GM18907 (cell line): ENCODE measurements around the gene PGM1.

Experiments
- ATAC-seq: cut with Tn5 transposase; IDR thresholded peaks from one replicate; pipeline ENCODE4 v1.9.1; 2021; ENCODE audit warnings: mild to moderate bottlenecking, moderate library complexity; ENCODE audit not compliant: unreplicated experiment

PGM1 gene

DNA sequence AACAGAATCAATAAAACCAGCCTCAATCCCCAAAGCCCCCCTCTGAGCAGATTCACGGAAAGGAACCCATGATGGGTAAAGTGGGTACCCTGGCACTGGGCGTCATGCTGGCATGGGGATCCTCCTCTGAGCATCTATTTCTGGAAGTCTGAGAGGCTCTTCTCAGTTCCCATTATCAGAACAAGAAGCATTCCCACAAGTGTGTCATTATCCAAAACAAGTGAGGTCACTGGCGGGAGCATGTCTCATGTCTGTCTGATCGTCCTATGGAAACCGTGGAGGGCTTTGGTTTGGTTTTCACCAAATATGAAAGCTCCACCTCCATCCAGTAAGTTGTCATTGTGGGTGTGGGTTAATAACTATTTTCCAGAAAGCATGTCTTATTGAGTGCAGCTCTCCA lies 70.7 kb downstream of the PGM1 start:
- ATAC-seq: no peak

DNA sequence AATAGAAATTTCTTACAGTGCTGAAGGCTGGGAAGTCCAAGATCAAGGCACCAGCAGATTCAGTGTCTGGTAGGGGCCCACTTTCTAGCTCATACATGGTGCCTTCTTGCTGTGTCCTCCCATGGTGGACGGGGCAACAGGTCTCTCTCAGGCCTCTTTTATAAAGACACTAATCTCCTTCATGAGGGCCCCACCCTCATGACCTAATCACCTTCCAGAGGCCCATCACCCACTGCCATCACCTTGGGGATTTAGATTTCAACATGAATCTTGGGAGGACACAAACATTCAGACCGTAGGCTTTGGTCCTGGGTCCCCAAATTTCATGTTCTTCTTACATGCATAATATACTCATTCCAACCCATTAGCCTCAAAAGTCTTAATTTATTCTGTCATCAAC lies 71.5 kb downstream of the PGM1 start:
- ATAC-seq: no peak

DNA sequence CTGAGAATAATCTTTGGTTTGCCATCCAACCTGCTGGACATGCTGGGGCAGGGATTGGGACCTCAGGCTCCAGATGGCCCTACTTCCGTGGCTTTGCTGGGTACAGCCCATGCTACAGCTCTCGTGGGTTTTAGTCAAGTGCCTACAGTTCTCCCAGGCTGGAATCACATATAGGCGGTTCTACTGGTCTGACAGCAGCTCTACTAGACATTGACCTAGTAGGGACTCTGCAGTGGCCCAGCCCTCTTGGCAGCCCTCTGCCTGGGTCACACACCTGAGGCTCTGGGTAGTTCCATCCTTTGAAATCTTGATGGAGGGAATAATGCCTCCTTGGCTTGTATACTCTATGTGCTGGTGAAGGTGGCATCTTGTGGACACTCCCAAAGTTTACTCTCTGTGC lies 72.2 kb downstream of the PGM1 start:
- ATAC-seq: no peak

DNA sequence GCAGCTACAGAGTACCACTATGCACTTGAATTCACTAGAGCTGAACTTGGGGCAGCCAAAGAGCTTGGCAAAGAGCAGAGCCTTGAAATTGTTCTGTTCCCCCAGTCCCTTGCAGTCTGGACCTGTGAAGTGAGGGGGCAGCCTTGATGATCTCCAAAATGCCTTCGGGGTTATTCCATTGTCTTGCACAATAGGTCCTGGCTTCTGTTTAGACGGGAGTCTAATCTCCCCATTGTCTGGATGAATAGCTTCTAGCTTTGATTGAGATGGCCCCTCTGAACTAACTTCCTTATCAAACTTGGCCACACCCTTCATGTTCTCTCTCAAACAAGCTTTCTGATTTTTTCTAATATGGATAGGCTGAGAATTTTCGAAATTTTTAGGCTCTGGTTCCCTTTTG lies 72.6 kb downstream of the PGM1 start:
- ATAC-seq: no peak

DNA sequence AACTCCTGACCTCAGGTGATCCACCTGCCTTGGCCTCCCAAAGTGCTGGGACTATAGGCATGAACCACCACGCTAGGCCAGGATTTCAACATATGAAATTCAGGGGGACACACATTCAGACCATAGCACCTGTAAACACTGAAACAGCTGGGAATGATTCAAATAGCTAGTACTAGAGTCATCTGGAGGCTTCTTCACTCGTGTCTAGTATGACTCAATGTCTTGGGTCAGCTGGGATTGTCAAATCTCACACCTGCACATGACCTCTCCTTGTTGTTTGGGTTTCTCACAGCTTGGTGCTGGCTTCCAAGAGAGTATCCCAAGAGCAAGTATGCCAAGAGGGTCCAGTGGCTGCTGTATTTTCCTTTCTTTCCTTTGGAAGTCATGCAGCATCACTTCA lies 75.1 kb downstream of the PGM1 start:
- ATAC-seq: no peak

DNA sequence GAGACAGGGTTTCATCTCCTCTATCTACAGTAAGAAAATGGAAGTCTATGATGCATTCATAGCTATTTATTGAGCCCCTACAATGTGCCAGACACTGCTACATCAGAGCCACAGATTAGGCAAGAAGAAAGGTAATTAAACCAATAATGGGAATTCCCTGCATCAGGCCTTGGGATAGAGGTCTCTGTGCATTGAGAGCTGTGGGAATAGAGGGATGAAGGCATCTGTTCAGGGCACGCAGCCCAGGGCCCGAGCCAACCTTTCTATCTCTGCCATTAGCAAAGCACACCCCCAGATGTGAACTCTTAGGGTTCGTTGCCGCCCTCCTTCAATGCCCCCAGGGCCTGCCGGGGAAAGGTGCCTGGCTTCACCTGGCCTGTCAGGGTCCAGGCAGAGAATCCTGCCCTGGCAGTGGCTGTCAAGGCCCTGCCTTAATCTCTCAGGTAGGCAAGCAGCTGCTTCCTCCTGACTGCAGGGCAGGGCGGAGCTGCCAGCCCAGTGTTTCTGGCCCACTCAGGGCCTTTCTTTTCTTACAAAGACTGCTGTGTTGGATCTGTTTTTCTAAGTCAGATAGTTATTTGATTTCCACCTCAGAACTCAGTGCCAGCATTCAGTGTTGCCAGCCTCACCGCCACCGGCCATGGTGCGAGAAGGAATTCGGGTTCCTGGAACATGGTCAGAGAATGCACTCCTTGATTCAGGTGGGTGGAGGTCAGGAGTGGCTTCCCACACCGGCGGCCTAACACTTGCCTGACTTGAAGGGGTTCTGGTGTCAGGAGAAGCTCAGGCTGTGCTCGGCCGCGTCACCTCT lies 76.1 kb downstream of the PGM1 start:
- no peak for ATAC-seq

DNA sequence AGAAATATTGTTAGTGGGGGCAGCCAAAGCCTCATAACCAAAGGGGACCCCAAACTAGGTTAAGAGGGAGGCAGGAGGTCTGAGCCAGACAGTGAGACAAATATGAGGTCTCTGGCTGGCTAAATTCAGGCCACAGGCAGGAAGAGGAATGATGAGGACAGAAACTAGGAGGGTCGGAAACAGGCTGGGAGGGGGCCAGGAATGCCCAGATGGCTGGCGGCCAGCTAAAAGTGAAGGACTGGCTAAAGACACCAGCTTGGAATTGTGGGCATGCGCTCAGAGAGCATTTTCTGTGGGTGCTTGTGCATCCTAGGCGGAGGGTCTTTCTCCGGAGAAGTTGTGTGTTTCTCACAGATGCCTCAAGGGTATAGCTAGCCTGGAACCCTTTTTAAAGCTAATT lies 77.0 kb downstream of the PGM1 start:
- no peak for ATAC-seq

DNA sequence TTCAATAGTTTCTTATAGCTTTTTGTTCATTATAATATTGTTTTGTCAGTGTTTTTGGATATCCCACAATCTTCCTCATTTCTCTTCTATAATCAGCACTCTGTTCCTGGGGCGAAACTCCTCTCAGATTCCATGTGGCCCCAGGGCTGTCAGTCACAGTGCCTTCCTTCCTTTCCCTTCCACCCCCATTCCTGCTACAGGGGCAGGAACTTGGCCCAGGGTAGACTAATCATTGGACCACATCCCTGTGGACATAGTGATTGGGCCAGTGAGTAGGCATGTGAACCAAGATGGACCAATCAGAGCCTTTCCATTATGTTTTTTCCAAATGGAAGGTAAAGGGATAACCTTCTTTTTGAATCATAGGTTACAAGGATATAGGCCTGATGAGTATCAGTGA lies 78.3 kb downstream of the PGM1 start:
- no peak for ATAC-seq

DNA sequence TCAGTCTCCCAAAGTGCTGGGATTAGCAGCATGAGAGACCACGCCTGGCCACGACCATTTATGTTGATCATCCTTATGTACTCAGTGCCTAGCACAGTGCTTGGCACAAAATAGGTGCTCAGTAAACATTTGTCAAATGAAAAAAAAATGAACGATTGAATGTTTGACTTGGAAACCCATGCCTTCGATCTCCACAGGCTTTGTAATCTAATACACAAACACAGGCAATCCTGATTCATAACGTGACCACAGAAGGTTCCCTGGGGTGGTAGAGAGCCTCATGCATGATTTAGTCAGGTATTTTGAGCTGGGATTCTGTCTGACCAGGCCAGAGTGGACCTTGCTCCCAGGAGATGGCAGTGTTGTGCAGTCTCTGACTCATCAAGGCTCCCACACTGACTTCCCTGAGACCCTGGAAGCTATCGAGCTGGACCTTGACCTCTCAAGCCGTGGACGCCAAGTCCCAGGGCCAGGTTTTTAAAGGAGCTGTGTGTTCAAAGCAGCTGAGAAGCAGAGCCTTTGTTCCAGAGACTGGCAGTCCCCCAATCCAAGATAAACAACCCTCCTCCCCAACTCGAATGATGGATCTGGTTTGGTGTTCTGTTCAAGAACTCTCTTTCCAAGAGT lies 81.1 kb downstream of the PGM1 start:
- ATAC-seq: peak; percentile 79

DNA sequence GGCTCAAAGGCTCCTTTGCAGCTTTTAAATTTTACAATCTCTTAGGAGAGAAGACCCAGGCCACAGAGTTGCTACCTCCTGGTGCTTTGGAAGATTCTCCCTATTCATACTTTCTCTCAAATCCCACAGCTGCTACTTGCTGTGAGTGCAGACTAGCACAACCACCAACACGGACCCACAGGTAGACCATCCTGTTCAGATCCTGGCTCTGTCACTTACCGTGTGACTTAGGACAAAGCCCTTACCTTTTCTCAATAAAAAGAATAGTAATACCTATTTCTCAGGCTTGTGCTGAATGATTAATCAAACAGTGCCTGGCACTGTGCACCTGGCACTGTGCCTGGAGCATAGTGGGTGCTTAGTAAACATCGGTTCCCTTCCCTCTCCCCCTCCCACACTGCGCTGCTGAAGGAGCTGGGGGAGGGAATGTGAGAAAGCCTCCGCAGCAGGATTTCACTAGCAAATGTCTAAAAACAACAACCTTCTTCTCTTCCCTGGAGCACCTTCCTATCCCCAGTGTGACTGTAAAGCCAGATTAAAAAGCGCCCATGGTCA lies 81.7 kb downstream of the PGM1 start:
- no peak for ATAC-seq

DNA sequence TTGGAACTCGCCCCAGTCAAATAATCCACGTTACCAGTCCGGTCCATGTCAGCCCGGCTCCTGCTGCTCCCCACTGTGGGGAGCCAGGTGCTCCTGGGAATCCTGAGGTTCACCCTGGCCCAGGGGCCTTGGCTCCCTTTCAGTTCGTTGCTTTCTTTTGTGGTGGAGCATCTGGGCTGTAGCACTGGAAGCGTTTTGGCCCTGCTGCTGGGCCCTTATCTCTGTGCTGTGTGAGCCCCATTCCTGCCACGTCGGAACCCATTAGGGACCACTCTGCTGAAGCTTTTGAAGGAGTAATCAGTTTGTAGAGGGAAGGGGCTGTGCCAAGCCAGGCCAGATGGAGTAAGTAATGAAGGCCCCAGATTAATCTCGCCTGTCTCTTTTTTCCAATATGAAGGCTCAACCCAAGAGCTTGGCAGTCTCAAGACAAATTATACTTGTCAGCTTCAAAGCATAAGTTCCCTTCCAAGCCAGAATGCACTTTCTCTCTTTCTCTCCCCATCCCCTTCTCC lies 82.3 kb downstream of the PGM1 start:
- no peak for ATAC-seq

DNA sequence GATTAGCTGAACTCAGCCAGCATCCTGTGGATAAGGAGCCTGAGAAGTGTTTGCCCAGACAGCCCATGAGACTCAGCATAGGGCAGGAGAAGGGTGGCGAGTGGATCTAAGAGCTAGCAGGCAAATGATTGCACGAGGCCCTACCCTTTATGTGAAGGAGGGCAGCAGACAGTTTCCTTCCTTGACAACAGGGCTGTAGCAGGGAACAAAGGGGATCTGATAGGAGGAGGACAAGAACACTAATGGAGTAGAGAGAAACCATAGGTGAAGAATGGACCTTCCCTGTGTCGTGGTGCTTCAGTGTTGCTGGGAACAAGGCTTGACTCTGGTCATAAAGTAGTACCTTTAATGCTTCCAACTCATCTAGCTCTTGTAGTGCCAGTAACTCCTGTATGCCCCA lies 84.3 kb downstream of the PGM1 start:
- ATAC-seq: no peak

DNA sequence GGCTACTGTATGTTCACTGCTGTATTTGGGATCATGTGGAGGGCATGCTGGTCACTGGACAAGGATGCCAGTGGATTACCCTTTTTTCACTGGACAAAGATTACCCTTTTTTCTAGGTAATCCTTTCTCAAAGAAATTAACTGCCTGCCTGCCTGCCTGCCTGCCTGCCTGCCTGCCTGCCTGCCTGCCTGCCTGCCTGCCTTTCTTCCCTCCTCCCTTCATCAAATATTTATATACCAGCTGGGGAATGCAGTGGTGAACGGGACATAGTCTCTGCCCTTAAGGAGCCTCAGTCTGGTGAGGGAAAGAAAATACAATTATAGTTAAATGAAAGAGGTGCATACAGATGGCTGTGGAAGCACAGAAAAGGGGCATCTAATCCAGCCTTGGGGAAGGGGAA lies 85.0 kb downstream of the PGM1 start:
- ATAC-seq: no peak

DNA sequence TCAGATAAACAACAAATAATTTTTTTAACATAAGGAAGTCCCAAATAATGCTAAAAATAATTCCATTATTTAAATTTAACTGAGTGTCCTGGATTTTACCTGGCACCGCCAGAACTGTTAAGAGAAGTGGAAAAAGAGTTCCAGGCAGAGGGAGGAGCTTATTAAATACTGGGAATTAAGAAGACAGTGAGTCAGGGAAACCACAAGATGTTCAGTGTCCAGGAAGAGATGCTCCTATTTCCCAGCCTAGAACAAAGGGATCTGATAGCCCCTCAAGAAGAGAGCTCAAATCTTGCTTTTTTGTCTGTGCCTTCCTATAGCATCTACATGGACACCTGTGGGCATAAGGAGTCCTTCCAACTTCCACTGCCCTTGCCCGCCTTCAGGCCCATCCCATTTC lies 85.9 kb downstream of the PGM1 start:
- ATAC-seq: no peak

DNA sequence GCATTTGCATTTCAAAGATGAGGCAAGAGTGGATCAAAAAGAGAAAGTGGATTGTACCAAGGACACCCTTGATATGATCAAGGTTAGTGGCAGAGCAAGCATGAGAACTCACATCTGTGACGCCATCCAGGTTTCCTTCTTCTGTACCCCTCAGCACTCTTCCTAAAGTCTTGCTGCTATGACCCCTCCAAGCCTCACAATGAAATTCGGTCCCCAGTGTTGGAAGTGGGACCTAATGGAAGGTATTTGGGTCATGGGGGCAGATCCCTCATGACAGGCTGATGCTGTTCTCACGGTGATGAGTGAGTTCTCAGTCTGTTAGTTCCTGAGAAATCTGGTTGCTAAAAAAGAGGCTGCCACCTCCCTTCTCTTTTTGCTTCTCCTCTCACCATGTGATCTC lies 86.4 kb downstream of the PGM1 start:
- no peak for ATAC-seq

DNA sequence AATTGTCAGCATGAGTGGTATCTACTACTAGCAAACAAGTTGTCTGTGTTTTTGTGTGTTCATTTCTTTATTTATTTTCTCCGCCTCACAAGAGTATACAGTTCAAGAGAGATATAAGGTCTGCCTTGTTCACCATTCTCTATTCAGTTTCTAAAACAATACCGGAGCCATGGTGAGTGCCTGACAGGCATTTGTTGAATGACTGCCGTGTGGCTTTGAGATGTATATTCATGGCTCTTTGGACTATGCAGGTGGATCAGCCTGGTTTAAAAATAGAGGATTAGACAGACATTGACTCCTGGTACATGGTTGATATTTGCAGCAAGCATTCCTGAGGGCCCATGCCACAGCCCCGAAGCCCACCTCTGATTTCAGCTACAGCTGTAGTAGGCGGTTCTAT lies 89.7 kb downstream of the PGM1 start:
- no peak for ATAC-seq

DNA sequence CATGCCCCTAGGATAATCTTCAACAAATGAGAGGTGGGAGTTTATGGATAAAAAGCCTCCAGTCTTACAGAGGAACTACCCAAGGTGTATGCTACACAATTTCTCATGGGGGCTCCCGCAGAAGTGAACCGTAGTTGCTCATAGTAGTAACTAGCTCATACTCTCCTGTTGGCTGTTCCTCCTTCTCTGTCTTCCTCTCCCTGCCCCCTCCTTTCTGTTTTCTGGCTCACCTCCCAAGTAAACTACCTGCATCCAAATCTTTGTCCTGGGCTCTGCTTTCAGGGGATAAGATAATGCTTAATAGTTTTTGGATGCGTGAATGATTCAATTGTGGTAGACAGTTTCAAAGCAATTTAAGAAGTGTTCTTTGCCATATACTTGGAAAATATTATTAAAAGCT lies 90.5 kb downstream of the PGM1 start:
- no peak for ATAC-seq

DNA sequence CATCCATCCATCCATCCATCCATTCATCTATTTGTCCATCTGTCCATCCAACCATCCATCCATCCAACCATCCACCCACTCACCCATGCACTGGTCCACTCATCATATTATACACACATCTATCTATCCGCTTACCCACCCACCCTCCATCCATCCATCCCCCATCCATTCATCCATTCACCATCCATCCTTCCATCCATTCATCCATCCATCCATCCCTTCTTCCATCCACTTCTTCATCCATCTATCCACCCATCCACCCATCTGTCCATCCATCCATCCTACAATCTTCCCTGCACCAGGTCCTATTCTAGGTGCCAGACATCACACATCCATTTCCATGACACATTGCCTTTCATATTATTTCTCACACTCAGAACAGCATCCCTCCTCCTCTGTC lies 93.5 kb downstream of the PGM1 start:
- ATAC-seq: no peak

DNA sequence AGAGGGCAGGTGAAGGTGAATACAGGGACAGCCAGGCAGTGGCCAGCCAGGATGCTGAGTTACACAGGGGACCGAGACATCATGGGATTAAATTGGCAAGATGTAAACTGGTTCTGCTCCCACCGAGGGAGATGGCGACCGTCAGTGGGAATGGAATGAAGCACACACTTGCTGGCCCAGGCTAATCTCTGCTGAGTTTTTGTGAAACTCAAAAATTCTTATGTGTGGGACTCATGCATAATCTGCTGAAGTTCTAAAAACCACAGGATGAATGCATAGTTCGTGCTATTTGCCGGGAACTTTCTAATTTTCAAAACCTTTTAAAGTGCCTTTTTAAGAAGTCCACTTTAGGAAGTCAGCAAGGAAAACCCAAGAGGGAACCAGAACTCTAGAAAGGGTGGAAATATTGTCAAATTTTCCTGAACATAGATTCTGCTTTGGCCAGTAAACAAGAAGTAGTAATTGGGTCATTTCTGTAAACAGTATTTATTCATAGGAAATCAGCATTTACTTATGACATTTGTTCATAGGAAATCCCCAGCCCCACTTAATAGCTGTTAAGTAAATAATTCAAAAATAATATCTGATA lies 95.2 kb downstream of the PGM1 start:
- ATAC-seq: no peak

DNA sequence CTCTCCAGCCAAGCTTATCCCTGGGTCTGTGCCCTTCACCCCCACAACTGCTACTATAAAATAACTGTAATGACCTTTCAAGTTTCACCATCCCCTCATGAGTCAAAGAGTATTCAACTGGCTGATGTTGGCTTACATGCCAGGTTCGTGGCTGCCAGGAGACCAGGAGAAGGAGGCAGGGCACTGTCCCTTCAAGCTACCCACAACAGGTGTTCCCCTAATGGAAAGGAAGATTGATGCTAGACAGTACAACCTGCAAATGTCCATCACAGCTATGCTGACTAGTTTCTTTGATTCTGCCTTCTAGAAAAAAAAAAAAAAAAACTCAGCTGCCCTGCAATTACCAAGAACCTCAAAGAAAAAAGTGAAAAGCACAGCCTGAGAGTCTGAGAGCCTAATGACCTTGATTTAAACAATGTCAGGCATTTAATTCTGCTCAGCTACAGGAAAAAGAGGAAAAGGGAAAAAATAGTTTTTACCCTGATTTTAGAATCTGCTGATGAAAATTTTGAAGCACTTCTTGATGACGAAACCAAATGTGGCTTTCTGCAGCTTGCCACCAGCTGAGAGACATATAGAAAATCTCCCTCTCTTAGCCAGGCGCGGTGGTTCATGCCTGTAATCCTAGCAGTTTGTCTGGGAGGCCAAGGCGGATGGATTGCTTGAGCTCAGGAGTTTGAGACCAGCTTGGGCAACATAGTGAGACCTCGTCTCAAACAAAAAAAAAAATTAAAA lies 97.9 kb downstream of the PGM1 start:
- ATAC-seq: no peak

DNA sequence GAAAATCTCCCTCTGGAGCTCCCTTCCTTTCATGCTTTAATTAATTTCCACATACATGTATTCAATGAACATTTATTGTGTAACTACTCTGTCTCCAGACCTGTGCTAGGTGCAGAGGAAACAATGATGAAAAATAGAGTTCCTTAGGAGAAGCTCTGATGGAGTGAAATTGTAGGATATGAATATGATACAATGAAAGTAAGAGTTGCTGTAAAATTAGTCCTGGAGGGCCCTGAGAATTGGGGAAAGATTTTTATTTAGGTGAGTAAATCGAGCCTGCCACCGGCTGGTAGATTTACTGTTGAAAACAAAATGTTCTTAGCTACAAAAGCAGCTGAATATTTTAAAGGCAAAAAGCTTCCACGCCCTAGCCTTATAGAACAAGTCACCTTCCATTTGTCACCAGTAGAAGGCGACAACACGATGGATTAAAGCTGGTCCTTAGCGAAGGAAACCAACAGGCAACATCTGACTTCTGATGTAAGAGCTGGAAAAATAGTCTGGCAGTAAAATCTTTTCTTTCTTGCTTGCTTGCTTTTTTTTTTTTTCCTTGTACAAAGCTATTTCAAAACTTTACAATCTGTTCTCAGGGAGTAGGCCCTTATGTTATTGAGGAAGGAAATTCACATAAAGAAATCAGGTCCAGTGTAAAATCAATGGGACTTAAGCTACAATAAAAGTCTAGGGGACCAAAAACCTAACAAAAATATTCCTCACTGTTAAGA lies 98.7 kb downstream of the PGM1 start:
- peak; percentile 69 for ATAC-seq
